ENCODE measurements around the gene SMYD5.

- TF ChIP-seq CTCF (IDR thresholded peaks at IDR 0.05) (no peak), POLR2A (IDR thresholded peaks at IDR 0.05) (no peak)
Measured at GRCh38 chr2:73259276-73259675, 45.2 kb downstream of the SMYD5 start.
